ENCODE results near the gene KIF14. TPM values are rescaled to one million over a fixed set of nuclear protein-coding genes. Genes with fewer than 3 reads are reported as not detected.

The KIF14 gene
- total and polyA plus RNA-seq, 2 of the 13 experiments (the other 11 are each of a cell fraction or from before 2014, with no cell fraction given): 3.3 to 11.2 TPM

DNA sequence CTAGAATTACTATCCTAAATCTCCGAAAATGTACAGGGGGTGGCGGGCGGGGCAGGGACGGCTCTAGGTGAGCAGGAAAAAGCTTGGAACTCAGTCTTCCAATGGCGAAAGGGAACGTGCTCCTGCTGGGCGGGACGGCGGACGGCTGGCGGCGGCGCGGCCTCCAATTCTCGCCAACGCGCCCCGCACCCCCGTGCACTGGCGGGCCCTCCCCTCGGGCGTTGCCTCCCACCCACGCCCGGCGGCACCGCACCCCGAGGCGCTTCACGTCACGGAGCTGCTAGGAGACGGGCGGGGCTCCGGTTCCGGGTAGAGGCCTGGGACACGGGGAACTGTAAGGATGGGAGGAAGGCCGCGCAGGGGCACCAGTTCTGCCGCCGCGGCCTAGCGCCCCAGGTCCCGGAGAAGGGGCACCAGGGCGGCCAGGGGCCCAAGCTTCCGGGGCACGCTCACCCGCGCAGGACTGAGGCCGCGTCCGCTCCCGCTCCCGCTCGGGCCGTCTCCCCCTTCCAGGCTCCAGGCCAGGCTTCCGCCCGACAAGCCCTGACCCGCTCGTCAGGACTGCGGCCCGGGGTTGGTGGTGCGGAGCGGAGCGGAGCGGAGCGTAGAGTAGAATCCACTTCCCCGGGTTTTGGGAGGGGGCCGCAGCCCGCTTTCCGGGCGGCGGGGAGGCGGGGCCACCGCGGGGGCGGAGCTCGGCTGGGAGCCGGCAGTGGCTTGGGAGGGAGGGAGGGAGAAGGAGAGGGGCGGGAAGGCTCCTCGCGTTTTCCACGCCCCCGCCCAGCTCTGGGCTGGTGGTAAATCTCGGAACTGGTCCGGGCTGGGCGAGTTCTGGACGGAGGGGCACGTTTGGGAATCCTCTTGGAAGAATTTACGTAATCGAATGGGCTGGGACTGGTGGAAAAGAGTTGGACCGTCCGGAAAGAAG lies 49.0 kb upstream of the KIF14 start, which contains the start of gene DDX59 (continued):
- TF ChIP-seq, protein P1, sequence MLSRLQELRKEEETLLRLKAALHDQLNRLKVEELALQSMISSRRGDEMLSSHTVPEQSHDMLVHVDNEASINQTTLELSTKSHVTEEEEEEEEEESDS (CRISPR knock-in tag; IDR thresholded peaks at IDR 0.05; ENCODE audit: borderline replicate concordance): 0 out of 2 replicates have a peak, but pooled peaks have one; percentile 31
- TF ChIP-seq ZNF724P (CRISPR knock-in tag; IDR thresholded peaks at IDR 0.05; ENCODE audit: borderline replicate concordance) (0 out of 2 replicates have a peak, but pooled peaks have one; percentile 31), ZNF20 (CRISPR knock-in tag; IDR thresholded peaks at IDR 0.05) (no peak), ZNF572 (CRISPR knock-in tag; IDR thresholded peaks at IDR 0.05) (no peak), ETV6 (CRISPR knock-in tag; conservative IDR thresholded peaks at IDR 0.05) (no peak; the same call in 1 of the 2 replicates), ZNF547 (CRISPR knock-in tag; IDR thresholded peaks at IDR 0.05) (peak; percentile 90), ZFP1 (CRISPR knock-in tag; IDR thresholded peaks at IDR 0.05) (no peak), ZNF296 (CRISPR knock-in tag; conservative IDR thresholded peaks at IDR 0.05) (no peak), GTF3A (CRISPR knock-in tag; conservative IDR thresholded peaks at IDR 0.05) (no peak; the same call in 1 of the 2 replicates), PRMT3 (CRISPR knock-in tag; IDR thresholded peaks at IDR 0.05; ENCODE audit: borderline replicate concordance, low read depth) (no peak), CEBPB (IDR thresholded peaks at IDR 0.05; ENCODE audit: borderline replicate concordance, low read depth, low read length) (no peak), PHF8 (CRISPR knock-in tag; IDR thresholded peaks at IDR 0.05) (peak; percentile 95), TOE1 (CRISPR knock-in tag; IDR thresholded peaks at IDR 0.05) (no peak), GATA4 (IDR thresholded peaks at IDR 0.05; ENCODE audit: borderline replicate concordance, low read depth) (no peak), YEATS4 (CRISPR knock-in tag; IDR thresholded peaks at IDR 0.05; ENCODE audit: borderline replicate concordance) (peak; percentile 92)
- TF ChIP-seq, protein P2, sequence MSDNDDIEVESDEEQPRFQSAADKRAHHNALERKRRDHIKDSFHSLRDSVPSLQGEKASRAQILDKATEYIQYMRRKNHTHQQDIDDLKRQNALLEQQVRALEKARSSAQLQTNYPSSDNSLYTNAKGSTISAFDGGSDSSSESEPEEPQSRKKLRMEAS (IDR thresholded peaks at IDR 0.05): peak; percentile 81
- TF ChIP-seq, protein P3, sequence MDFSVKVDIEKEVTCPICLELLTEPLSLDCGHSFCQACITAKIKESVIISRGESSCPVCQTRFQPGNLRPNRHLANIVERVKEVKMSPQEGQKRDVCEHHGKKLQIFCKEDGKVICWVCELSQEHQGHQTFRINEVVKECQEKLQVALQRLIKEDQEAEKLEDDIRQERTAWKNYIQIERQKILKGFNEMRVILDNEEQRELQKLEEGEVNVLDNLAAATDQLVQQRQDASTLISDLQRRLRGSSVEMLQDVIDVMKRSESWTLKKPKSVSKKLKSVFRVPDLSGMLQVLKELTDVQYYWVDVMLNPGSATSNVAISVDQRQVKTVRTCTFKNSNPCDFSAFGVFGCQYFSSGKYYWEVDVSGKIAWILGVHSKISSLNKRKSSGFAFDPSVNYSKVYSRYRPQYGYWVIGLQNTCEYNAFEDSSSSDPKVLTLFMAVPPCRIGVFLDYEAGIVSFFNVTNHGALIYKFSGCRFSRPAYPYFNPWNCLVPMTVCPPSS (IDR thresholded peaks at IDR 0.05): no peak
- TF ChIP-seq, protein P4, sequence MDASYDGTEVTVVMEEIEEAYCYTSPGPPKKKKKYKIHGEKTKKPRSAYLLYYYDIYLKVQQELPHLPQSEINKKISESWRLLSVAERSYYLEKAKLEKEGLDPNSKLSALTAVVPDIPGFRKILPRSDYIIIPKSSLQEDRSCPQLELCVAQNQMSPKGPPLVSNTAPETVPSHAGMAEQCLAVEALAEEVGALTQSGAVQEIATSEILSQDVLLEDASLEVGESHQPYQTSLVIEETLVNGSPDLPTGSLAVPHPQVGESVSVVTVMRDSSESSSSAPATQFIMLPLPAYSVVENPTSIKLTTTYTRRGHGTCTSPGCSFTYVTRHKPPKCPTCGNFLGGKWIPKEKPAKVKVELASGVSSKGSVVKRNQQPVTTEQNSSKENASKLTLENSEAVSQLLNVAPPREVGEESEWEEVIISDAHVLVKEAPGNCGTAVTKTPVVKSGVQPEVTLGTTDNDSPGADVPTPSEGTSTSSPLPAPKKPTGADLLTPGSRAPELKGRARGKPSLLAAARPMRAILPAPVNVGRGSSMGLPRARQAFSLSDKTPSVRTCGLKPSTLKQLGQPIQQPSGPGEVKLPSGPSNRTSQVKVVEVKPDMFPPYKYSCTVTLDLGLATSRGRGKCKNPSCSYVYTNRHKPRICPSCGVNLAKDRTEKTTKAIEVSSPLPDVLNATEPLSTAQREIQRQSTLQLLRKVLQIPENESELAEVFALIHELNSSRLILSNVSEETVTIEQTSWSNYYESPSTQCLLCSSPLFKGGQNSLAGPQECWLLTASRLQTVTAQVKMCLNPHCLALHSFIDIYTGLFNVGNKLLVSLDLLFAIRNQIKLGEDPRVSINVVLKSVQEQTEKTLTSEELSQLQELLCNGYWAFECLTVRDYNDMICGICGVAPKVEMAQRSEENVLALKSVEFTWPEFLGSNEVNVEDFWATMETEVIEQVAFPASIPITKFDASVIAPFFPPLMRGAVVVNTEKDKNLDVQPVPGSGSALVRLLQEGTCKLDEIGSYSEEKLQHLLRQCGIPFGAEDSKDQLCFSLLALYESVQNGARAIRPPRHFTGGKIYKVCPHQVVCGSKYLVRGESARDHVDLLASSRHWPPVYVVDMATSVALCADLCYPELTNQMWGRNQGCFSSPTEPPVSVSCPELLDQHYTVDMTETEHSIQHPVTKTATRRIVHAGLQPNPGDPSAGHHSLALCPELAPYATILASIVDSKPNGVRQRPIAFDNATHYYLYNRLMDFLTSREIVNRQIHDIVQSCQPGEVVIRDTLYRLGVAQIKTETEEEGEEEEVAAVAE (CRISPR knock-in tag; IDR thresholded peaks at IDR 0.05; ENCODE audit: borderline replicate concordance): 0 out of 2 replicates have a peak, but pooled peaks have one; percentile 9
- TF ChIP-seq, protein P5, sequence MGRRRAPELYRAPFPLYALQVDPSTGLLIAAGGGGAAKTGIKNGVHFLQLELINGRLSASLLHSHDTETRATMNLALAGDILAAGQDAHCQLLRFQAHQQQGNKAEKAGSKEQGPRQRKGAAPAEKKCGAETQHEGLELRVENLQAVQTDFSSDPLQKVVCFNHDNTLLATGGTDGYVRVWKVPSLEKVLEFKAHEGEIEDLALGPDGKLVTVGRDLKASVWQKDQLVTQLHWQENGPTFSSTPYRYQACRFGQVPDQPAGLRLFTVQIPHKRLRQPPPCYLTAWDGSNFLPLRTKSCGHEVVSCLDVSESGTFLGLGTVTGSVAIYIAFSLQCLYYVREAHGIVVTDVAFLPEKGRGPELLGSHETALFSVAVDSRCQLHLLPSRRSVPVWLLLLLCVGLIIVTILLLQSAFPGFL (CRISPR knock-in tag; IDR thresholded peaks at IDR 0.05): no peak
- TF ChIP-seq, protein P6, sequence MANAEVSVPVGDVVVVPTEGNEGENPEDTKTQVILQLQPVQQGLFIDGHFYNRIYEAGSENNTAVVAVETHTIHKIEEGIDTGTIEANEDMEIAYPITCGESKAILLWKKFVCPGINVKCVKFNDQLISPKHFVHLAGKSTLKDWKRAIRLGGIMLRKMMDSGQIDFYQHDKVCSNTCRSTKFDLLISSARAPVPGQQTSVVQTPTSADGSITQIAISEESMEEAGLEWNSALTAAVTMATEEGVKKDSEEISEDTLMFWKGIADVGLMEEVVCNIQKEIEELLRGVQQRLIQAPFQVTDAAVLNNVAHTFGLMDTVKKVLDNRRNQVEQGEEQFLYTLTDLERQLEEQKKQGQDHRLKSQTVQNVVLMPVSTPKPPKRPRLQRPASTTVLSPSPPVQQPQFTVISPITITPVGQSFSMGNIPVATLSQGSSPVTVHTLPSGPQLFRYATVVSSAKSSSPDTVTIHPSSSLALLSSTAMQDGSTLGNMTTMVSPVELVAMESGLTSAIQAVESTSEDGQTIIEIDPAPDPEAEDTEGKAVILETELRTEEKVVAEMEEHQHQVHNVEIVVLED (CRISPR knock-in tag; IDR thresholded peaks at IDR 0.05; ENCODE audit: borderline replicate concordance): peak; percentile 79
